ENCODE data around the gene ENAM.

DNA sequence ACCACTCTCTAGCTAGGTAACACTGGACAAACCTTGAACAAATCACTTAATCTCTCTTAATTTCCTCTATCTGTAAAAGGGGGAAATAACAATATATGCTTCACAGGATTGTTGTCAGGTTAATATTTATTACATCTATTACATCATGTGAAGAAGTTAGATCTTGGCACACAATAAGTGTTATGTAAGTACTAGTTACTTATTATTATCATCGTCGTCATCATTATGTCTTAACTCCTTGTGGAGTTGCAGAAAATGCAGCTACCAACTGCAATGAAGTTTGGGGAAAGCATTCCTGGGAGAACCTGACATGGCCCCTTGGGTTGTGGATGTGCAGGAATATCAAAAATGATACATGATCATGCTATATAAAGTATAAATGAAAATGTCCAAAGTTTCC is 42.5 kb downstream of the ENAM start:
- TF ChIP-seq, protein P1, sequence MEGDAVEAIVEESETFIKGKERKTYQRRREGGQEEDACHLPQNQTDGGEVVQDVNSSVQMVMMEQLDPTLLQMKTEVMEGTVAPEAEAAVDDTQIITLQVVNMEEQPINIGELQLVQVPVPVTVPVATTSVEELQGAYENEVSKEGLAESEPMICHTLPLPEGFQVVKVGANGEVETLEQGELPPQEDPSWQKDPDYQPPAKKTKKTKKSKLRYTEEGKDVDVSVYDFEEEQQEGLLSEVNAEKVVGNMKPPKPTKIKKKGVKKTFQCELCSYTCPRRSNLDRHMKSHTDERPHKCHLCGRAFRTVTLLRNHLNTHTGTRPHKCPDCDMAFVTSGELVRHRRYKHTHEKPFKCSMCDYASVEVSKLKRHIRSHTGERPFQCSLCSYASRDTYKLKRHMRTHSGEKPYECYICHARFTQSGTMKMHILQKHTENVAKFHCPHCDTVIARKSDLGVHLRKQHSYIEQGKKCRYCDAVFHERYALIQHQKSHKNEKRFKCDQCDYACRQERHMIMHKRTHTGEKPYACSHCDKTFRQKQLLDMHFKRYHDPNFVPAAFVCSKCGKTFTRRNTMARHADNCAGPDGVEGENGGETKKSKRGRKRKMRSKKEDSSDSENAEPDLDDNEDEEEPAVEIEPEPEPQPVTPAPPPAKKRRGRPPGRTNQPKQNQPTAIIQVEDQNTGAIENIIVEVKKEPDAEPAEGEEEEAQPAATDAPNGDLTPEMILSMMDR (IDR thresholded peaks at IDR 0.05): no peak
- TF ChIP-seq SIN3A (IDR thresholded peaks at IDR 0.05; ENCODE audit: borderline replicate concordance, insufficient read depth, low read depth, low read length) (no peak), POLR2AphosphoS5 (IDR thresholded peaks at IDR 0.05; ENCODE audit: low read depth, low read length) (no peak), TCF7L2 (IDR thresholded peaks at IDR 0.05; ENCODE audit: low read depth, low read length) (no peak)

All from Panc1 (cell line).